GM21528 (cell line): ENCODE measurements around the gene NRAP.

Experiments
- ATAC-seq: cut with Tn5 transposase; IDR thresholded peaks from one replicate; pipeline ENCODE4 v1.9.1; 2021; ENCODE audit warnings: mild to moderate bottlenecking, moderate library complexity; ENCODE audit not compliant: unreplicated experiment, low FRiP score

Gene NRAP

GRCh38 chr10:113663908-113664307 lies at the start of gene NRAP:
Gene NRAP (minus strand): TSS chr10:113664041. CDS start chr10:113663882, 159 bp downstream.
- ATAC-seq = no peak

- no peak for ATAC-seq
Observed at GRCh38 chr10:113713640-113713982, 49.8 kb upstream of the NRAP start.

- no peak for ATAC-seq
Observed at GRCh38 chr10:113712755-113713639, 49.2 kb upstream of the NRAP start.

- no peak for ATAC-seq
Observed at GRCh38 chr10:113712024-113712423, 48.2 kb upstream of the NRAP start.

- ATAC-seq = no peak
Observed at GRCh38 chr10:113711142-113711541, 47.3 kb upstream of the NRAP start.

GRCh38 chr10:113709221-113709838 lies 45.5 kb upstream of the NRAP start:
- no peak for ATAC-seq

- ATAC-seq = no peak
Observed at GRCh38 chr10:113708640-113709039, 44.8 kb upstream of the NRAP start.

- ATAC-seq = no peak
Observed at GRCh38 chr10:113706623-113707022, 42.8 kb upstream of the NRAP start.

- ATAC-seq = no peak
Observed at GRCh38 chr10:113705344-113705652, 41.5 kb upstream of the NRAP start.

GRCh38 chr10:113704637-113705343 lies 40.9 kb upstream of the NRAP start:
- no peak for ATAC-seq

- ATAC-seq = no peak
Observed at GRCh38 chr10:113697595-113697994, 33.8 kb upstream of the NRAP start.

GRCh38 chr10:113695691-113696090 lies 31.9 kb upstream of the NRAP start:
- ATAC-seq = no peak

- no peak for ATAC-seq
Observed at GRCh38 chr10:113693348-113693747, 29.5 kb upstream of the NRAP start.

GRCh38 chr10:113692271-113692670 lies 28.4 kb upstream of the NRAP start:
- no peak for ATAC-seq

- ATAC-seq = no peak
Observed at GRCh38 chr10:113691381-113691780, 27.5 kb upstream of the NRAP start.

- no peak for ATAC-seq
Observed at GRCh38 chr10:113690749-113691148, 26.9 kb upstream of the NRAP start.

- ATAC-seq = no peak
Observed at GRCh38 chr10:113689574-113689973, 25.7 kb upstream of the NRAP start.

GRCh38 chr10:113689057-113689456 lies 25.2 kb upstream of the NRAP start:
- no peak for ATAC-seq

- ATAC-seq = no peak
Observed at GRCh38 chr10:113687037-113687436, 23.2 kb upstream of the NRAP start.

GRCh38 chr10:113686028-113686427 lies 22.2 kb upstream of the NRAP start:
- ATAC-seq = no peak

- ATAC-seq = no peak
Observed at GRCh38 chr10:113683300-113683699, 19.5 kb upstream of the NRAP start.
